ENCODE results near the gene NCAM1. TPM values are rescaled to one million over a fixed set of nuclear protein-coding genes. Genes with fewer than 3 reads are reported as not detected.

Gene NCAM1
- total RNA-seq, 1 experiment from 2014 or later: 0.22 TPM

GRCh38 chr11:113021111-113021510 is 59.9 kb downstream of the NCAM1 start:
- ATAC-seq: no peak
- no peak overlapping the region for H3K4me3 ChIP-seq (replicated peaks in 1 of 2; ENCODE audit: low read depth in 1 of 2, low read length in 2 of 2)
- TF ChIP-seq CEBPB (IDR thresholded peaks at IDR 0.05; ENCODE audit: low read depth): no peak
- no peak for TF ChIP-seq MAX (IDR thresholded peaks at IDR 0.05)
- TF ChIP-seq JUND (IDR thresholded peaks at IDR 0.05): no peak
- TF ChIP-seq SIN3A (IDR thresholded peaks at IDR 0.05; ENCODE audit: low read depth): no peak
- TF ChIP-seq YY1 (IDR thresholded peaks at IDR 0.05; ENCODE audit: extremely low read depth, insufficient replicate concordance, low read depth, low read length): no peak
- TF ChIP-seq, protein P1, sequence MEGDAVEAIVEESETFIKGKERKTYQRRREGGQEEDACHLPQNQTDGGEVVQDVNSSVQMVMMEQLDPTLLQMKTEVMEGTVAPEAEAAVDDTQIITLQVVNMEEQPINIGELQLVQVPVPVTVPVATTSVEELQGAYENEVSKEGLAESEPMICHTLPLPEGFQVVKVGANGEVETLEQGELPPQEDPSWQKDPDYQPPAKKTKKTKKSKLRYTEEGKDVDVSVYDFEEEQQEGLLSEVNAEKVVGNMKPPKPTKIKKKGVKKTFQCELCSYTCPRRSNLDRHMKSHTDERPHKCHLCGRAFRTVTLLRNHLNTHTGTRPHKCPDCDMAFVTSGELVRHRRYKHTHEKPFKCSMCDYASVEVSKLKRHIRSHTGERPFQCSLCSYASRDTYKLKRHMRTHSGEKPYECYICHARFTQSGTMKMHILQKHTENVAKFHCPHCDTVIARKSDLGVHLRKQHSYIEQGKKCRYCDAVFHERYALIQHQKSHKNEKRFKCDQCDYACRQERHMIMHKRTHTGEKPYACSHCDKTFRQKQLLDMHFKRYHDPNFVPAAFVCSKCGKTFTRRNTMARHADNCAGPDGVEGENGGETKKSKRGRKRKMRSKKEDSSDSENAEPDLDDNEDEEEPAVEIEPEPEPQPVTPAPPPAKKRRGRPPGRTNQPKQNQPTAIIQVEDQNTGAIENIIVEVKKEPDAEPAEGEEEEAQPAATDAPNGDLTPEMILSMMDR (IDR thresholded peaks at IDR 0.05 in 2 of 3, conservative IDR thresholded peaks at IDR 0.05 in 1 of 3; ENCODE audit: borderline replicate concordance in 1 of 3, insufficient read depth in 1 of 3, low read depth in 2 of 3, low read length in 2 of 3): no peak
- BruUV-seq (replicated peaks): no TSS peak
- ChIA-PET POLR2A (no interaction called here), RAD21 (ENCODE audit: low non-redundant PET in 1 of 2, low total read pairs in 2 of 2, uncharacterized antibody in 2 of 2, unreplicated experiment in 2 of 2) (no interaction called here), CTCF (no interaction called here)
- H3K9me3 ChIP-seq (ENCODE audit: control insufficient read depth in 1 of 2, insufficient read depth in 1 of 2, low read depth in 1 of 2, low read length in 2 of 2): no peaks in the 10 kb centered on the region
- no peak overlapping the region for H3K4me2 ChIP-seq (ENCODE audit: low read length)
- no peak overlapping the region for H3K9ac ChIP-seq (ENCODE audit: low read length)
- no peaks in the 10 kb centered on the region for H3K36me3 ChIP-seq (ENCODE audit: control insufficient read depth in 1 of 2, insufficient read depth in 2 of 2, low read length in 2 of 2)
- H4K20me1 ChIP-seq (ENCODE audit: insufficient read depth): no peaks in the 10 kb centered on the region
- peaks cover 53% of the 10 kb centered on the region for H3K27me3 ChIP-seq (ENCODE audit: insufficient read depth, low read length)
- no peak overlapping the region for H2AFZ ChIP-seq (ENCODE audit: low read depth, low read length, poor library complexity, severe bottlenecking)
- H3K79me2 ChIP-seq (ENCODE audit: insufficient read depth, low read length): no peaks in the 10 kb centered on the region
- intact Hi-C loops (cut with micrococcal nuclease): no loop called here
- no peak for DNase-seq (ENCODE audit: low read depth, low spot score)
- no peaks in the 10 kb centered on the region for H3K9me2 ChIP-seq (ENCODE audit: insufficient read depth)
- H3K4me1 ChIP-seq (ENCODE audit: control insufficient read depth in 1 of 2, insufficient read depth in 2 of 2, low read length in 2 of 2): no peaks in the 10 kb centered on the region
- no peak overlapping the region for H3K27ac ChIP-seq (ENCODE audit: low read depth, low read length)

DNA sequence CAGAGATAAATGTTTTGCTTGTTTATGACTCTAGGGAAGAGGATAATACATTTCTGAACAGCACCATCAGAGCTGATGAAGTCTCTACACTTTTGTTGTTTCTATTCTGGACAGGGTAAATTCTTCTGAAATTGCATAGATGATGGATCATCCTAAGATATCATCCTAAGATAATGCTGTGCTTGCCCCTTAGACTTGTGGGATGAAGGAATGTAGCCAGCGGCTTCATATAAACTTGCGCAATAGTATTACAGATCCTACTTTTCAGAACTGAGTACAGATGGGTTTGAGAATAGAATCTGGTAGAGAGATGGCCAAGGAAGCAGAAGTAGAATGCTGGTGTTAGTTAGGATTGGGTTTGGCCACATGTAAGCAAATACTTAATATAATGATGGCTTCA is 61.0 kb downstream of the NCAM1 start:
- RAD21 ChIA-PET (ENCODE audit: low non-redundant PET in 1 of 2, low total read pairs in 2 of 2, uncharacterized antibody in 2 of 2, unreplicated experiment in 2 of 2): no interaction called here
- TF ChIP-seq JUND (IDR thresholded peaks at IDR 0.05) (no peak), POLR2A (IDR thresholded peaks at IDR 0.05; ENCODE audit: borderline replicate concordance, extremely low read depth, insufficient read depth, insufficient read length) (no peak), ELF1 (IDR thresholded peaks at IDR 0.05; ENCODE audit: borderline replicate concordance, low read depth) (no peak), CBX3 (IDR thresholded peaks at IDR 0.05; ENCODE audit: low read depth) (no peak), EZH2phosphoT487 (IDR thresholded peaks at IDR 0.05; ENCODE audit: borderline replicate concordance) (no peak), SRF (IDR thresholded peaks at IDR 0.05; ENCODE audit: low read depth) (no peak), FOSL1 (IDR thresholded peaks at IDR 0.05; ENCODE audit: low read depth) (no peak), EGR1 (IDR thresholded peaks at IDR 0.05; ENCODE audit: low read depth) (no peak)
- TF ChIP-seq, protein P2, sequence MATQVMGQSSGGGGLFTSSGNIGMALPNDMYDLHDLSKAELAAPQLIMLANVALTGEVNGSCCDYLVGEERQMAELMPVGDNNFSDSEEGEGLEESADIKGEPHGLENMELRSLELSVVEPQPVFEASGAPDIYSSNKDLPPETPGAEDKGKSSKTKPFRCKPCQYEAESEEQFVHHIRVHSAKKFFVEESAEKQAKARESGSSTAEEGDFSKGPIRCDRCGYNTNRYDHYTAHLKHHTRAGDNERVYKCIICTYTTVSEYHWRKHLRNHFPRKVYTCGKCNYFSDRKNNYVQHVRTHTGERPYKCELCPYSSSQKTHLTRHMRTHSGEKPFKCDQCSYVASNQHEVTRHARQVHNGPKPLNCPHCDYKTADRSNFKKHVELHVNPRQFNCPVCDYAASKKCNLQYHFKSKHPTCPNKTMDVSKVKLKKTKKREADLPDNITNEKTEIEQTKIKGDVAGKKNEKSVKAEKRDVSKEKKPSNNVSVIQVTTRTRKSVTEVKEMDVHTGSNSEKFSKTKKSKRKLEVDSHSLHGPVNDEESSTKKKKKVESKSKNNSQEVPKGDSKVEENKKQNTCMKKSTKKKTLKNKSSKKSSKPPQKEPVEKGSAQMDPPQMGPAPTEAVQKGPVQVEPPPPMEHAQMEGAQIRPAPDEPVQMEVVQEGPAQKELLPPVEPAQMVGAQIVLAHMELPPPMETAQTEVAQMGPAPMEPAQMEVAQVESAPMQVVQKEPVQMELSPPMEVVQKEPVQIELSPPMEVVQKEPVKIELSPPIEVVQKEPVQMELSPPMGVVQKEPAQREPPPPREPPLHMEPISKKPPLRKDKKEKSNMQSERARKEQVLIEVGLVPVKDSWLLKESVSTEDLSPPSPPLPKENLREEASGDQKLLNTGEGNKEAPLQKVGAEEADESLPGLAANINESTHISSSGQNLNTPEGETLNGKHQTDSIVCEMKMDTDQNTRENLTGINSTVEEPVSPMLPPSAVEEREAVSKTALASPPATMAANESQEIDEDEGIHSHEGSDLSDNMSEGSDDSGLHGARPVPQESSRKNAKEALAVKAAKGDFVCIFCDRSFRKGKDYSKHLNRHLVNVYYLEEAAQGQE (IDR thresholded peaks at IDR 0.05; ENCODE audit: low read depth): no peak
- TF ChIP-seq, protein P3, sequence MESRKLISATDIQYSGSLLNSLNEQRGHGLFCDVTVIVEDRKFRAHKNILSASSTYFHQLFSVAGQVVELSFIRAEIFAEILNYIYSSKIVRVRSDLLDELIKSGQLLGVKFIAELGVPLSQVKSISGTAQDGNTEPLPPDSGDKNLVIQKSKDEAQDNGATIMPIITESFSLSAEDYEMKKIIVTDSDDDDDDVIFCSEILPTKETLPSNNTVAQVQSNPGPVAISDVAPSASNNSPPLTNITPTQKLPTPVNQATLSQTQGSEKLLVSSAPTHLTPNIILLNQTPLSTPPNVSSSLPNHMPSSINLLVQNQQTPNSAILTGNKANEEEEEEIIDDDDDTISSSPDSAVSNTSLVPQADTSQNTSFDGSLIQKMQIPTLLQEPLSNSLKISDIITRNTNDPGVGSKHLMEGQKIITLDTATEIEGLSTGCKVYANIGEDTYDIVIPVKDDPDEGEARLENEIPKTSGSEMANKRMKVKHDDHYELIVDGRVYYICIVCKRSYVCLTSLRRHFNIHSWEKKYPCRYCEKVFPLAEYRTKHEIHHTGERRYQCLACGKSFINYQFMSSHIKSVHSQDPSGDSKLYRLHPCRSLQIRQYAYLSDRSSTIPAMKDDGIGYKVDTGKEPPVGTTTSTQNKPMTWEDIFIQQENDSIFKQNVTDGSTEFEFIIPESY (IDR thresholded peaks at IDR 0.05; ENCODE audit: extremely low read depth, insufficient replicate concordance, low read length): no peak

More for the DNA sequence above, 61.0 kb downstream of the NCAM1 start:
- Histone ChIP-seq H3K36me3 (ENCODE audit: control insufficient read depth in 1 of 2, insufficient read depth in 2 of 2, low read length in 2 of 2) (no peaks in the 10 kb centered on the region), H3K4me3 (replicated peaks in 1 of 2; ENCODE audit: low read depth in 1 of 2, low read length in 2 of 2) (no peak overlapping the region), H3K27me3 (ENCODE audit: insufficient read depth, low read length) (peaks cover 49% of the 10 kb centered on the region), H3K79me2 (ENCODE audit: insufficient read depth, low read length) (no peaks in the 10 kb centered on the region), H3K9me2 (ENCODE audit: insufficient read depth) (no peaks in the 10 kb centered on the region), H3K4me2 (ENCODE audit: low read length) (no peak overlapping the region), H3K4me1 (ENCODE audit: control insufficient read depth in 1 of 2, insufficient read depth in 2 of 2, low read length in 2 of 2) (no peaks in the 10 kb centered on the region), H3K27ac (ENCODE audit: low read depth, low read length) (no peak overlapping the region), H4K20me1 (ENCODE audit: insufficient read depth) (no peaks in the 10 kb centered on the region), H3K9ac (ENCODE audit: low read length) (no peak overlapping the region), H2AFZ (ENCODE audit: low read depth, low read length, poor library complexity, severe bottlenecking) (no peak overlapping the region), H3K9me3 (ENCODE audit: control insufficient read depth in 1 of 2, insufficient read depth in 1 of 2, low read depth in 1 of 2, low read length in 2 of 2) (no peaks in the 10 kb centered on the region)
- no peak for ATAC-seq
- POLR2A ChIA-PET: no interaction called here
- no peak for DNase-seq (ENCODE audit: low read depth, low spot score)
- intact Hi-C loops (cut with micrococcal nuclease): no loop called here
- CTCF ChIA-PET: no interaction called here
- BruUV-seq (replicated peaks): no TSS peak
